Measurements from ENCODE around the gene SLC22A12. TPM values are rescaled to one million over a fixed set of nuclear protein-coding genes. Genes with fewer than 3 reads are reported as not detected.

Gene SLC22A12
- total RNA-seq, 4 donors from 2014 or later = not detected

DNA sequence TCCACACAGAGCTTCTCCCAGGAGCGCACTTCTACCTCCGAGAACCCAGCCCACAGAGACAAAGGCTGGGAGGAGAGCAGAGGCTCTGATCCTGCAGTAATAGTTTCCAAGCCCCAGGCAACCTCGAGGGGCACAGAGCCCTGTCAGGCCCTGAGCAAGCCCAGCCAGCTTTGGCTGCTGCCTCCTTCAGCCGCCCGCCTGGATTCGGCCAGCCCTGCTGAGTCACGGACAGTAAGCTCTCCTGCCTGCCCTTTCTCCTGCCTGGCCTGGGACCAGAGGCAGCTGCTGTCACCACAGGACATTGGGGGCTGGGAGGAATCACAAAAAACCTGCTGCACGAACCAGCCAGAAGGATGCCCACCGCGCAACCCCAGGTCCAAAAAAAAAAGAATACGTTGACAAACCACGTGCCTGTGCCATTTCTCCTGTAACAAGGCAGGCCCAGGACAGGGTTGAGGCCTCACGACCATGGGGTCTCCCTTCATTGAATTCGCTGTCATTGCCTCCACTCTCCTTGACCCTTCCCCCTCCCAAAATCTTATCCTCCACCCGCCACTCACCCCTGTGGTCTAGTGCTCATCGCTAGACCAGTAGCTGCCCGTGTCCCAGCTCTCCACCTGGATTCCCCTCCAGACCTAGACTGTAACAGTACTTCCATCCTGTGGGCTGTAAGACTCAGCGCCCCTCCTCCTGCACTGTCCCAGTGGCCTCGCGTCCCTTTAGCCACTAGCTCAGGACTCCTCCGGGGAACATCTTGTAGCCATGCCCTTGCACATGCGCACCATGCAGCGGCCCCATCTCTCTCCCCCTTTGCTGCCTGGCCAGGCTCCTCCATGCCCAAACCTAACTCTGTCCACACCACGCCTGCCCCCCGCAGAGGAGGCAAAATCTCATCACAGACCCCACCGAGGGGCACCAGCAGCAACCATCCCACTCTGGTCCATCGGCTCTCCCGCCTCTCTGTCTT lies 7.4 kb upstream of the SLC22A12 start:
- peak in 1 of 3 donors; percentile 28 for DNase-seq
- H3K36me3 ChIP-seq = no peaks in the 10 kb centered on the region
- no peaks in the 10 kb centered on the region for H3K9me3 ChIP-seq
- H3K4me3 ChIP-seq = no peak overlapping the region
- H3K27ac ChIP-seq = no peak overlapping the region
- TF ChIP-seq, protein P1, sequence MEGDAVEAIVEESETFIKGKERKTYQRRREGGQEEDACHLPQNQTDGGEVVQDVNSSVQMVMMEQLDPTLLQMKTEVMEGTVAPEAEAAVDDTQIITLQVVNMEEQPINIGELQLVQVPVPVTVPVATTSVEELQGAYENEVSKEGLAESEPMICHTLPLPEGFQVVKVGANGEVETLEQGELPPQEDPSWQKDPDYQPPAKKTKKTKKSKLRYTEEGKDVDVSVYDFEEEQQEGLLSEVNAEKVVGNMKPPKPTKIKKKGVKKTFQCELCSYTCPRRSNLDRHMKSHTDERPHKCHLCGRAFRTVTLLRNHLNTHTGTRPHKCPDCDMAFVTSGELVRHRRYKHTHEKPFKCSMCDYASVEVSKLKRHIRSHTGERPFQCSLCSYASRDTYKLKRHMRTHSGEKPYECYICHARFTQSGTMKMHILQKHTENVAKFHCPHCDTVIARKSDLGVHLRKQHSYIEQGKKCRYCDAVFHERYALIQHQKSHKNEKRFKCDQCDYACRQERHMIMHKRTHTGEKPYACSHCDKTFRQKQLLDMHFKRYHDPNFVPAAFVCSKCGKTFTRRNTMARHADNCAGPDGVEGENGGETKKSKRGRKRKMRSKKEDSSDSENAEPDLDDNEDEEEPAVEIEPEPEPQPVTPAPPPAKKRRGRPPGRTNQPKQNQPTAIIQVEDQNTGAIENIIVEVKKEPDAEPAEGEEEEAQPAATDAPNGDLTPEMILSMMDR (IDR thresholded peaks at IDR 0.05) = no peak
- no peak for TF ChIP-seq POLR2A (IDR thresholded peaks at IDR 0.05)
- no peaks in the 10 kb centered on the region for H3K4me1 ChIP-seq
- H3K27me3 ChIP-seq = no peaks in the 10 kb centered on the region

DNA sequence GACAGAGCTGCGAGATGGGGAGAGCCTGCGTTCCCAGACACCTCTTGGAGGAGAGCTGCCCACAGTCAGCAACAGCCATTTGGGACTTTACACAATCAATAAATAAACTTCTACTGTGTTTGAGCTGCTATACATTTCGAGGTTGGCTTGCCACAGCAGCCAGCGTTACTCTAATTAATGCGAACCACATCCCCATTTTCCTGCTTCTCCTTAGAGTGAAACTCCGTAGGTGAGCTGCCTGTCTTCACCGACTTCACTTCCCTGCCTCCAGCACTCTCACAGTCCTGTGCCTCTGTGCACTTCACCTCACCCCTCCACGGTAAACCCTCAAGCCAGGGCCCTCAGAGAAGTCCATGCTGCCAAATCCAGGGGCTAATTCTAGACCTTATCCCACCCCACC lies 5.9 kb upstream of the SLC22A12 start:
- TF ChIP-seq, protein P1 (IDR thresholded peaks at IDR 0.05) = no peak
- TF ChIP-seq POLR2A (IDR thresholded peaks at IDR 0.05) = no peak
- H3K4me3 ChIP-seq = no peak overlapping the region
- no peaks in the 10 kb centered on the region for H3K4me1 ChIP-seq
- H3K27me3 ChIP-seq = no peaks in the 10 kb centered on the region
- H3K27ac ChIP-seq = no peak overlapping the region
- H3K36me3 ChIP-seq = no peaks in the 10 kb centered on the region
- peak in 1 of 3 donors; percentile 15 for DNase-seq
- no peaks in the 10 kb centered on the region for H3K9me3 ChIP-seq

DNA sequence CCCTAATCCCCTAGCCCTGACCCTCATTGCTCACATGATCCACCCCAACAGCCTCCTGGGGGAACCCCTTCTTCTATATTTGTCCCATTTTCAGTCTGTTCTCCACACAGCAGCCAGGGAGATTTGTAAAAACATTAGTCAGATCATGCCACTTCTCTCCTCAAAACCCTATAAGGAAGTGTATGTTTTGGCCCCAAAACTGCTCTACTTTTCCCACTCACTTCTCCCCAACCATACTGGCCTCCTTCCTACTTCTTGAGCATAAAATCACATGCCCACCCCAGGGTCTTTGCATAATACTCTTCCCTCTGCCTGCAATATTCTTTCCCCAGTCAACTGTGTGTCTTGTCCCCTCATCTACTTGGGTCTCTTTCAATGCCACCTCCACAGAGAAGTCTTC lies 4.7 kb upstream of the SLC22A12 start:
- Histone ChIP-seq H3K27ac (no peak overlapping the region), H3K27me3 (no peaks in the 10 kb centered on the region), H3K4me3 (no peak overlapping the region), H3K9me3 (no peaks in the 10 kb centered on the region), H3K4me1 (no peaks in the 10 kb centered on the region), H3K36me3 (no peaks in the 10 kb centered on the region)
- TF ChIP-seq, protein P1 (IDR thresholded peaks at IDR 0.05) = no peak
- no peak for TF ChIP-seq POLR2A (IDR thresholded peaks at IDR 0.05)
- DNase-seq = peak in 1 of 3 donors; percentile 4

DNA sequence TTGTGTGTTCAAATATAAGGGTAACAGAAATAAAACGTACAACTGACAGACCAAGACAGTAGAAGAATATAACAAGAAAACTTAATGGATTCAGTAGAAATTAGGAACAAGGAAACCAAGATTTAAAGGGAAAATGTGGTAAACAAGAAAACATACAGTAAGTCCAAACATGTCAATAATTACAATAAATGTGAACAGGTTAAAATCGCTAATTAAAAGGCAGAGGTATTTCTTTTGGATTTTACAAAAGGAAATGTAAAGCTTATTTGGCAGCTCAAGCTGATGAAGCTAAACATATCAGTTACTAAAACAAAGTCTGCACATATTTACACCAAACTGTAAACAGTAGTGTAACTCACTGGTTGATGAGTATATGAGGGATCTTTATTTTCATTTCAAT lies 2.3 kb upstream of the SLC22A12 start:
- Histone ChIP-seq H3K27ac (no peak overlapping the region), H3K27me3 (no peaks in the 10 kb centered on the region), H3K36me3 (no peaks in the 10 kb centered on the region), H3K9me3 (no peaks in the 10 kb centered on the region), H3K4me1 (no peaks in the 10 kb centered on the region), H3K4me3 (no peak overlapping the region)
- TF ChIP-seq, protein P1 (IDR thresholded peaks at IDR 0.05) = no peak
- TF ChIP-seq POLR2A (IDR thresholded peaks at IDR 0.05) = no peak
- DNase-seq = no peak

DNA sequence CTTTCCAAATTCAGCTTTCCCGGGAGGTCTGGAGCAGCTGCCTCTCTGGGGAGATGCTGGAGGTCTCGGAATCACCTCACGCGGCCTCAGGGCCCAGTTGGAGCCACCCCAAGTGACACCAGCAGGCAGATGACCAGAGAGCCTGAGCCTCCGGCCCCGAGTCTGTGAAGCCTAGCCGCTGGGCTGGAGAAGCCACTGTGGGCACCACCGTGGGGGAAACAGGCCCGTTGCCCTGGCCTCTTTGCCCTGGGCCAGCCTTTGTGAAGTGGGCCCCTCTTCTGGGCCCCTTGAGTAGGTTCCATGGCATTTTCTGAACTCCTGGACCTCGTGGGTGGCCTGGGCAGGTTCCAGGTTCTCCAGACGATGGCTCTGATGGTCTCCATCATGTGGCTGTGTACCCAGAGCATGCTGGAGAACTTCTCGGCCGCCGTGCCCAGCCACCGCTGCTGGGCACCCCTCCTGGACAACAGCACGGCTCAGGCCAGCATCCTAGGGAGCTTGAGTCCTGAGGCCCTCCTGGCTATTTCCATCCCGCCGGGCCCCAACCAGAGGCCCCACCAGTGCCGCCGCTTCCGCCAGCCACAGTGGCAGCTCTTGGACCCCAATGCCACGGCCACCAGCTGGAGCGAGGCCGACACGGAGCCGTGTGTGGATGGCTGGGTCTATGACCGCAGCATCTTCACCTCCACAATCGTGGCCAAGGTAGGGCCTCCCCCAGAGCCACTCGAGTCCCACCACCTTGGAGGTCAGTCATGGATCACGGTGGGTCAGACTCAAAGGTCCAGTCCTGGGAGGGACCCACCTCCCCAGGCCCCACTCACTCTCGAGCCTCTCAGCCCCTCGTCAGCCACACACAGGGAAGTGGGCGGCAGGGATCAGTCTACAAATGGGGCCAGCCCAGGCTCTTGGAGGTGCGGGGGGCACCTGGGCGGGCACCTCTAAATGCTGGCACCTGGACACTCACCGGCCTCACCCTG lies 525 bp downstream of the SLC22A12 start:
- Histone ChIP-seq H3K4me1 (no peaks in the 10 kb centered on the region), H3K27ac (no peak overlapping the region), H3K27me3 (no peaks in the 10 kb centered on the region), H3K9me3 (no peaks in the 10 kb centered on the region), H3K4me3 (no peak overlapping the region), H3K36me3 (no peaks in the 10 kb centered on the region)
- DNase-seq = peak in 1 of 3 donors; percentile 37
- TF ChIP-seq, protein P1 (IDR thresholded peaks at IDR 0.05) = no peak
- no peak for TF ChIP-seq POLR2A (IDR thresholded peaks at IDR 0.05)

All from Peyer's patch (tissue), 4 donors.